ENCODE data around the gene CST9.
"Not testable (repeated sequence)": the region's sequence is repeated elsewhere in the genome, so short reads cannot be mapped to it uniquely, and the experiment has no call there.

CST9 gene

DNA sequence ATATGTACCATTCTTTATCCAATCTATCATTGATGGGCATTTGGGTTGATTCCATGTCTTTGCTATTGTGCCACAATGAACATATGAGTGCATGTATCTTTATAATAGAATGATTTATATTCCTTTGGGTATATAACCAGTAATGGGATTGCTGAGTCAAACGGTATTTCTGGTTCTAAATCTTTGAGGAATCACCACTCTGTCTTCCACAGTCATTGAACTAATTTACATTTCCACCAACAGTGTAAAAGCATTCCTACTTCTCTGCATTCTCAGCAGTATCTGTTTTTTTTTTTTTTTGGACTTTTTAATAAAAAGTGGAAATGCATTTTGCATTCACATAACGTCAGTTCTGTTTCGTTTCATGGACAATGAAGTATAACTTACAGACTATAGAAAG, 16.7 kb upstream of the CST9 start:
- not testable (repeated sequence) for DNase-seq

DNA sequence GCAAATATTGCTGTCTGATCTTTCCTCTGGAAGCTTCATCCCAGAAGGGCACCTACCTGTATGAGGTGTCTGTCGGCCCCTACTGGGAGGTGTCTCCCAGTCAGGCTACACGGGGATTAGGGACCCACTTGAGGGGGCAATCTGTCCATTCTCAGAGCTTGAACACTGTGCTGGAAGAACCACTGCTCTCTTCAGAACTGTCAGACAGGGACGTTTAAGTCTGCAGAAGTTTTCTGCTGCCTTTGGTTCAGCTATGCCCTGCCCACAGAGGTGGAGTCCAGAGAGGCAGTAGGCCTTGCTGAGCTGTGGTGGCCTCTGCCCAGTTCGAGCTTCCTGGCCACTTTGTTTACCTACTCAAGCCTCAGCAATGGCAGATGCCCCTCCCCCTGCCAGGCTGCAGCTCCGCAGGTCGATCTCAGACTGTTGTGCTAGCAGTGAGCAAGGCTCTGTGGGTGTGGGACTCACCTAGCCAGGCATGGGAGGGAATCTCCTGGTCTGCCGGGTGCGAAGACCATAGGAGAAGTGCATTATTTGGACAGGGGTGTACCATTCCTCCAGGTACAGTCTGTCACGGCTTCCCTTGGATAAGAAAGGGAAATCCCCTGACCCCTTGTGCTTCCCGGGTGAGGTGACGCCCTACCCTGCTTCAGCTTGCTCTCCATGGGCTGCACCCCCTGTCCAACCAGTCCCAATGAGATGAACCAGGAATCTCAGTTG, 15.1 kb upstream of the CST9 start:
- not testable (repeated sequence) for DNase-seq

DNA sequence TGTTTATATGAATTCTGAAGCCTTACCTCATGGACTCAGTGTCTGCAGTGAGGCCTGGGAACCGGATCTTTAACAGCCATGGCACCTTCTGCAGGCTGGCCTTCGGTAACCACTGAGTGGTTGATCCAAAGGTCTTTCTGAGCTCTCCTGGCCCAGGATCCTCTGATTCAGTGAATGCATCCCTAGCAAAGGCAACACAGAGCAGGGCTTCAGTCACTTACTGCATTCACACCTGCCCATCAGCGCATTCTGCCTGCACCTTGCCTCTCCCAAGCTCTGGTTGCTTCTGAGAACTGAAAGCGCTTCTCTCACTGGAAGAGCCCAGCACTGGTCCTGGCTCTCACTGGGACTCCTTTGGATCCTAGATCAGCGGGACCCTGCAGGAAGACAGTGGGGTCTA, 8.4 kb upstream of the CST9 start:
- DNase-seq = no peak

DNA sequence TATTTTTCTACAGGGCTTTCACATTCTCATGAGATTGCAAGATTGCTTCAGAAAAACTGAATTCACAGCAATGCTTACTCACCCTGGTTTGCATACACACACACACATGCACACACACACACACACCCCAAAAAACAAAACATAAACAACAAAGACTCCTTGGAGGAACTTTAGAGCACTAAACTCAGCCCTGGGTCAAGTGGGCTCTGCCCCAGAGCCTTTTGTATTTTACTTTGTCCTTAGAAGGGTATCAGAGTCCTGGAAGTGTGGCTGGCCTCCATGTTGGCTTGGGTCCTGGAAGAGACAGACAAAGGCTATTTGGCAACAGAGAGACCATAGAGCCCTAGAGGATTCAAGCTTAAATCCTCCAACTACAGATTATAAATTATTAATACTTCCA, 8.0 kb upstream of the CST9 start:
- DNase-seq = no peak

DNA sequence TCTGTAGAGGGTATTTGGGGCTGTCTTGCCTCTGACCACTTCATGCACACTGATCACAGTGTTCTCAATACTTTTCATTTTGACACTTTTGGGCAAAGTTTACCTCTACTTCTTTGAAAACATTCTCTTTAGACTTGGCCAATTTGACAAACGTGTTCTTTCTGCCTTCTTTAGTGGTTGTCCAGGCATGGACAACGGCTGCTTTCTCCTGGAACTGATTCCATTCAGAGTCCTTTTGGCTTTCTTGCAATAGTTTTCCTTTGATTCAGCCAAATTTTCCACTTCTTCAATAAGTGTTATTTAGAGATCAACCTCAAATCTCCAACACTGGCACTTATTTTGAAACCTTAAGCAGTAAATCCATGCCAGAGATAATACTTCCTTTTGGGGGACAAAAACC, 6.7 kb upstream of the CST9 start:
- no peak for DNase-seq

DNA sequence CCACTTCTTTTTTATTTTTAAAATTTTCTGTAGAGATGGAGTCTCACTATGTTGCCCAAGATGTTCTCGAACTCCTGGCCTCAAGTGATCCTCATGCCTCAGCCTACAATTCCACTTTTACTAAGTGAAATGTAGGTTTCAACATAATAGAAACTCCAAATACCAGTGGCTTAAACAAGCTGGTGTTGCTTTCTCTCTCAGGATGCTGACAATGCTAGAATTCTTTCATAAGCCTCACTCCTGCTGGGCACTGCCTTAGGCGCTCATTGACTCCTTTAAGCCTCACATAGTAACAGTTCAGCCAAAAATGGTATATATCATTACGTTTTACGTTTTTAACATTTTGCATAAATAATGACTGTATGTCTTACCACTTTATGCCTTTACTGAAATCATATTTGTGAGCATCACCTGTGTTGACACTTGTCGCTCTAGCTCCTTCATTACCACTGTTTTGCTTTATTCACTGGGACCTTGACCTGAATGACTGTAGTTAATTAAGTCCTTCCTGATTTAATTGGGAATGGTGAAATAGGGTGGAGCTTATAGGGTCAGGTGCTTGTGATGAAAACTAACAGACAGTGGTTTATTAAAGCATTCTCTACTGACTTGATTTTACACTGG, 3.9 kb upstream of the CST9 start:
- no peak for DNase-seq

DNA sequence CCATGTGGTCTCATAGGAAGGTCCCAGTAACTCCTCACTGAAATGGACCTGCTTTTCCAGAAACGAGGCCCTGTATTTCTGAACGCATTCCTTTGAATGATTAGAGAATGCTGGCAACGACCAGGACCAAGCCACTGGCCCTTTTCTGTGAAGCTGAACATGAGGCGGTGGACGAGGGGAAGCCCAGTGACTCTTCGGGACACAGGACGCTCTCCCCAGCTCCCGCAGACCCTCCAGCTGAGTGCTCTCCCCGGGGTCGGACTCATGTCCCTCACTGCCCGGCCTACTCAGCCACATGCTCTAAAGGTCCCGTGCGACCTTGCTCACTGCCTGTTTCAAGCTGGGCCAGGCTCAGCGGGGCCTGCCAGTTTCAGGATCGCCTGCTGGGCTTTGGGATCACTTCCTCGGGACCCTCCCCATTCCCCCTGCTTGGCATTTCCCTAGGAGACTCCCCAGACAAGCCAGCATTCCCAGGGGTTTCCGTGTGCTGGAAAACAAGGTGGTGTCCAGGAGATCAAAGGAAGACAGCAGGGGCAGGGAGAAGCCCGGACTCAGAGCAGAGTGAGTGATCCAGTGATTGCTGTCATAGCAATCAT, 2.6 kb upstream of the CST9 start:
- DNase-seq = no peak

DNA sequence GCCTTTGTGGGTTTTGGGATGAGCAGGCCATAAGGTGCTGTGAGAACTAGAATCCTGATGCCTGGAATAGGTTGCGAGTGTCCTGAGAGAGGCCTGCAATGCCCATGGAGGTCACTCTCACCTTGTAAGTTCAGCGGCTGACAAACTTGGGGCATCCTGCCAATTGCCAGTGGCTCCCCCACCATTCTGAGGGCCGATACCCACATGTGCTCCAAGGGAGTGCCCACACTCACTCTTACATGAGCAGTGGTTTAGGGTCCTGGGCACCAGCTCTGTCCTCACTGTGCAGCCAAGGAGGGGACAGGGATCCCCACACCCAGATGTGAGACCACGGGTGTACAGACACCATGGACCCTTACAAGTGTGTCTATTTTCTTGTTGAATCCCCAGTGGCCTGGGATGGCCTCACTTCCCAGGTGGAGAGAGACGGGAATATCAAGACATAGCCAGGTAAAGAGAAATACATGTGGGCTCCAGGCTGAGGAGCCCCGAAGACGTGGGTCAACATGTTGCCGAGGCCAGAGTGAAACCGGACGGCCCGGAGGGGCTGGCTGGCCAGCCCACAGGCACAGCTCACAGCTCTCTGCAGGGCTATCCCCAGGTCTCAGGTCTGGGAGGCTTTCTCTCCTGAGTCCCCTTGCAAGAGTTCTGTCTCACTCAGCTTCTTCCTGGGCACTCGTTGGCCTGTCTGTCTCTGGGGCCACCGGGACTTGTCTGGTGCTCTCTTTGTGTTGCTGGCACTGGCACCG, 2.0 kb upstream of the CST9 start:
- DNase-seq = no peak

DNA sequence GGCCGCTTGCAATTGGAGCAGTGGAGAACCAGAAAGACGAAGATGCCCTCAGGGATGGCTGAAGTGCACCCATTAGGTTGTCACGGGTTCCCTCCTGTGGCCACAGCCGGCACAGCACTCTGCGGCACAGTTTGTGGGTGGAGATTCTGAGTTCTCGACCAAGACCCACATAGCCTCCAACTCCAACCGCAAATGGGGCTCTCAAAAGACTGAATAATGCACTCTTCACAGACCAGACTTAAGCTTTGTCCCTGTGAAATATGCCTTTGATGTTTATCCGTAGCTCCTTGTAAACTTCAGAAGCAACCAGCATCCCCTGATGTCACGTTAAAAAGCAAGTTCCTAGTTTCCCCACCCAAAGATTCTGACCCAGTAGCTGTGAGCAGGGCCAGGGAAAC, 934 bp upstream of the CST9 start:
- DNase-seq = peak; percentile 54

DNA sequence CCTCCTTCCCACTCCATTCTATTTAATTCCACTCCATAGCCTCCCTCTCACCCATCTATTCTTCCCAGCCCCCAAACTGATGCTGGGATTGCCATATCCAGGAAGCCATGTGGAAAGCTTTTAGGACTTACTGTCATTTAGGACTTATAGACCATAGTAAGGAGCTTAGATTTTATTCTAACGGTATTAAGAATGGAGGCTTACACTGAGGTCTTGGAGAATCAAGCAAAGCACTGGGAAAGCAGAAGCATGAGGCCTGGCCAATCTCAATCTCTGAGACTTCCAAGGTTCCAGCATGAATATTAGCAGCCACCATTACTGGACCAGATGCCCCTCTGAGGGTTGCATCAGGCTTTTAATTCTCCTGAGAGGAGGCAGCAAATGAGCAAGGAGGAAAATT, 1.4 kb downstream of the CST9 start:
- DNase-seq = no peak

DNA sequence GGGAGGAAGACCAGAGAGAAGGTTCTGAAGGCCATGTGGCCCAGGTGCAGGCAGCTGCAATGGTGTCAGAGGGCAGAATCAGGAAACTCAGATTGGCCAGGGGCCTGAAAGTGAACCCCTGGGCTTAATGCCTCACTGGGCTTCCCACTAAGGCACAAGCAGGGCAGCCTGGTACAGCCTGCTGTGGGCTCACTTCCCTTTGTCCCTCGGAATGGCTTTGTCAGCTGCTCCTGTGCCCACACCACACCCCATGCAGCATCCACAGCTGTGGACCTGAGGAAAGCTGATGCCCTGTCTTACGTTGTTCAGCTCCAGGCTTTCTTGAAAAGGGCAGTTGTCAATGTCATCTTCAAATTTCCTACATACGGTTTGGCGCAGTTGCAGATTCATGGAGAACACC, 2.4 kb downstream of the CST9 start:
- DNase-seq = no peak

DNA sequence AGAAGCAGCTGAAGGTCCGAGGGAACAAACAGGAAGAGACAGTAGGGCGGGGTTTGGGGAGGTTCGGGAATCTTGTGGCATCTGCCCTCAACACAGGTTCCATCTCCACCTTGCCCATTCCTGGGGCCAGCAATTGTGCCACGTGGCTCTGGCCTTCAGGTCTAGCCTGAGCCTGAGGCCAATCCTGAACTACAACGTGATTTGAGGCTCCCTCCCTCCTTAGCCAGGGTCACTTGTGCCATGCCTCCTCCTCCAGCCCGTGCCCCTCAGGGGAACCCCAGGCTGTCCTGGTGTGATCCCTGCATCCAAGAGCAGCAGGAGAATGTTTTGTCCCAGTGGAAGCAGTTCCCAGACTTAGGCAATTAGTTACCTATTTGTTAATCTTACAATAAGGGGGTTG, 3.0 kb downstream of the CST9 start:
- DNase-seq = no peak

DNA sequence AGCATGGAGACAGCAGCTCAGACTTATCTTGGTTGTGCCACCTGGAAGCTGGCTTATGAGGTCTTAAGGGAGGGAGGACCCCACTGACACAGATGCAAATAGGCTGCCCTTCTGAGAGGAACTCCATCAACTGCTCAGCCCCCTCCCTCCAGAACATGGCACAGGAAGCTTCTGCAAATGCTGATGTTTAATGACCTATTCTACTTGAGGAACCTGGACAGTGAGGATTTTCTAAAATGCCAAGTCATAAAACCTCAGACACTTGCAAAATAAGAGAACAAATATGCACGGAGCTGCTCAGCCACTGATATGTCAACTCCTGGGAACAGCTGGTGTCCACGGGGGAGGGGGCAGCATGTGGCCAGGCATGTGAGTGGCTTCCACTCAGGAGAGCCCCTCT, 3.5 kb downstream of the CST9 start:
- no peak for DNase-seq

DNA sequence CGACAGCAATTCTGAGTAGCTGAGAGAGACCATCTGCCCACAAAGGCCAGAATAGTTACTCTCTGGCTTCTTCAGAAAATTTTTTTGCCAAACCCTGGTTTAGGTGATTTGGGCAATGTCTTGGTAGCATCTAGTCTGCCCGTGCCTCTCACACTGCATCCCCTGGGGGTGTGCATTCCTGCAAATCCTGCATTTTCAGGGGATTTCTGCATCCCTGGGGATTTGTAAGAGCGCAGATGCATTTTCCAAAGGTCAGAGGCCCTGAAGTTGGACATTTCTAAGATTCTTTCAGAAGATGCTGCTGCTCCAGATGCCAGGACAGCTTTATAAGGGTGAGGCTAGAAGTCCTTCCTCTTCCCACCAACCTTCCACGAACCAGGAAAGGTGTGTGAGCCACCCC, 4.0 kb downstream of the CST9 start:
- DNase-seq = no peak

DNA sequence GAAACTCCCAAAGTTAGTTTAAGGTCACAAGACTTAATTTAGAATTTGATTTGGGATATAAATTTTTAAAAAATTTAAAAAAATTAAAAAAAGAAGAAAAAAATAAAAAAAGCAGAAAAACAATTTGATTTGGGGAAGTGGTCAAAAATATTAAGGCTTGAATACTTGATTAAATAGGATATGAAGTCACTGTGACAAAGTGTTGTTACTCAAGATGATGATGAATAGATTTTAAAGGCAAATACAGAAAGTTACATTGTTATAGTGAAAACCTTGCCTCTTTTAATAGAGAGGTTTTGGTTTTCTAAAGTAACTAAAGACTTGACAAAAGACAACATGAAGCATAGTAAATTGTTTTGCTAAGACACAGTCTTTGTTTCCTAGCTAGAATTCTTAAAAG, 7.2 kb downstream of the CST9 start:
- DNase-seq = no peak

DNA sequence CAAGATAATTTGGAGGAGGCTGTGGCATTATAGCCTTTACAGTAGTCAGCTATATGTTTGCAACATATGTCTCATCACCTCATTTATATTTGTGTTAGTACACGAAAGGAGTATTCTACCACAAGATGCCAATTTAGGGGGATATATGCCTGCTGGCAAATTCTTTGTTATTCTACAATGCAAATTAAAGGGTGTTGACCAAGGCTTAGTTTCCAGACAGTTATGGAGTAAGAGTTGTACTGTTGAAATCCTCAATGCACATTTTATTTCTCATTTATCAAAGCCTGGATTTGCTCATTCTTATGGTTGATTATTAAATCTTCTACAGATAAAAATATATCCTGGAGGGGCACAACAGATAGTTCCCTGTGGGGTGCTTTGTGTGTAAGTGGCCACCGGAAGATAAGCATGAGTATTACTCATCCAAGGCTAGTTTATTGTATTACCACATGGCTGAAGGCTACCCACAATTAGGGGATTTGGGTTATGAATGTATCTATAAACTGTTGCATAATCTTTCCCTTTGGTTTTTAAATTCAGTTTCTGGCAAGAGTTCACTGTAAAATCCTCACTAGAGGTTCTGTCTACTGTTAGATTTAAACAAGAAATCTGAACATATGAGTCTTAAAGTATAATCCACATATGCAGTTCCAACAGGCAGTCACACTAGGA, 9.0 kb downstream of the CST9 start:
- DNase-seq = no peak

DNA sequence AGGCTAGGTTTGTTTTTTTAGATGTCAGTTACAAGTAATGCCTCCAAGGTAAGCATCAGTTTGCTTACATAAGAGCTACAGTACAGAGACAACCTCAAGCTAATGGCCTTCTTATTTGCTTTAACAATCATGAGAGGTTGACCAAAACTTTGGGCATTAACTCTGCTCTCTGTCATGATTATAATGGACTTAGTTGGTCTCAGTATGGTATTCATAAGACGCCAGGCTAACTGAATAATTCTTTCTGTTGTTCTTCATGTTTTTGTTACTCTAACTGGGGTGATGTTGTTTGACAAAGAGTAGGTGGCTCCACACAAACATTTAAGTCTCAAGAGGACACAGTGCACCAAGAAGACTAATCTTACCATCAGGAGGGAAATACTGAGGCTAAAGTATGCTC, 9.8 kb downstream of the CST9 start:
- DNase-seq = no peak

DNA sequence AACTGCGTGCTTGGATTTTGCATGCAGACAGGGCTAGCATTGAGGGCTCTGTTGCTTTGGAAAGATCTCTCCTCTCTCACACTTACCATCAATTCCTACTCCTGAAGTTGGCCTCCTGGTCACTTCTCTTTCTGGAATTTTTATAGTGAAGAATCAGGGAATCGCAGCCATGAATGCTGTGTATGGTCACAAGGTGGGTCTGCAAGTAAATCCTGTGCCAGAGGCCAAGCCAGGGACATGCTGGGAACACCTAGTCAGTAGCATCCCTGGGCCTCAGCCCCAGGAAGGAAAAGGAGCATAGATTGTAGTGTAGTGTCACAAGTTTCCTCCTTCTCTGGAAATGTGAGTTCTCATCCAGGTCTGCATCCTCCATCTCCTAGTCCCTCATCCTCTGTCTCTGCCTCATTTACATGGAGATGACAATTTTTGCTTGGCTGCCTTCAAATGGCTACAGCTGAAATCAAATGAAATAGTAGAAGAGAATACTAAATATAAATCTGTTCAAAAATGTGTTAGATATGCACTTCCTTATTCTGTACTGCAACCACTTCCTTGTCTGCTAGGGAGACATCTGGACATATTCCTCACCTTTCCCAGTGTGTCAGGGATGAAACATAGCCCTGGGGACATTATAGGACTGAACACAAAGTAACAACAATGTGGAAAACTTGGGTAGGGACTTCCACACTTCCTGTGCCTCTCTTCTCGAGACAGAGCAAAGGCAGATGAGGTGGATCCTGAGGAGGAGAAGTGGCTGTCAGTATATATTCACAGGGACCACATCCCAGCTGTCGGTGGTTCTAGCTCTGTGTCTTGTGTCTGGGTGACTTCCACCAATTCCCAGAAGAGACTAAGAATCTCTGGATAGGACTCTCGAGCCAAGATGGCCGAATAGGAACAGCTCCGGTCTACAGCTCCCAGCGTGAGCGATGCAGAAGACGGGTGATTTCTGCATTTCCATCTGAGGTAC, 17.0 kb downstream of the CST9 start:
- no peak for DNase-seq

DNA sequence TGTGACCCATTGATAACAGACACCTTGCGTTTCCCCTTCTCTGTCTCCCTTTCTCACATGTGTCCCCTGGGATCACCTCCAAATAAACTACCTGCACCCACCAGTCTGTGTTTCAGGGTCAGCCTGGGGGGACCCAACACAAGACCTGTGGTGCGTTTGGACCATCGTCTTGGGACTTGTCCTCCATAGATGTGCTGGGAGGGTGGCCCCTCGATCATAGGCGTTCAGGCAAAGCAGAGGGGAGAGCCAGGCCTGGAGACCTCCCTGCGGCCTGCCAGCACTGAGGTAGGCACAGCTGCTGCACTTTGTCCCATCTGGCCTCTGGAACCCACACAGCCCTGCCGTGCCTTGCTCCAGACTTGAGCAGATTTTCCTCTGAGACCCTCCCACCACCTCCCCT, 18.1 kb downstream of the CST9 start:
- DNase-seq = no peak

DNA sequence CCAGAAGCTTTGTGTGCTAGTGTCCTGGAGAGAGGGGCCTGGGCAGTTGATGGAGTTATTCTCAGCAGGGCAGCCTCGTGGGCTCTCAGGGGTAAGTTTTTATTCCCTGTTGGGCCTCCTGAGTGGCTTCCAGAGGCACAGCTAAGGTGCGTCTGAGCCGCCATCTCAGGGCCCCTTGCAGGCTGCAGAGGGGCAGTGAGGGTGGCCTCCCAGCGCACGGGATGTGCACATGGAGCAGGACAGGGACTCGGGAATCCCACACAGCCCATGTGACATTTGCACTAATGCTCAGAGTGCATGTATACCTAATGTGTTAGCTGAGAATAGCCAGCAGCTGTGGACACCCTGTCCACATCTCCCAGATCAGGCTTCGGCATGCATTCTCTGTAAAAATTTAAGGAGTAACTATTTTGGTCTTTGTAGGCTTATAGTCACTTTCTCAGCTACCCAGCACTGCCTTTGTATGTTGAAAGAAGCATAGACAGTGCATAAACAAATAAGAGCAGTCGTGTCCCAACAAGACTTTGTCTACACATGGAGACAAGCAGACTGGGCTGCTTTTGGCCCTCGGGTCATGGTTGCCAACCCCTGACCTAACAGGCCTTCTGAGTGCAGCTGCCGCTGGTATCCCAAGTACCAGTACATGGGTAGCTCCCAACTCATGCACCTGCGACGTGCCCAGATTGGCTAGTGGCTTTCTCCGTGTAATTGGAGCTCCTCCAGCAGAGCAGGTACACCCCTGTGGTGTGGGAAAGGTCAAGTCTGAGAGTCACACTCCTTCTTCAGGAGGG, 18.8 kb downstream of the CST9 start:
- no peak for DNase-seq

All from activated gamma-delta T cell treated with Interleukin-2 at 50 U/mL for 16 hours (primary cell).